ENCODE data around the gene STAB1. TPM values are rescaled to one million over a fixed set of nuclear protein-coding genes. Genes with fewer than 3 reads are reported as not detected.

The STAB1 gene
- total and polyA plus RNA-seq, 10 of the 15 experiments (the other 5 are each of a cell fraction or from before 2014, with no cell fraction given), result 0.46 TPM; not detected in 9

DNA sequence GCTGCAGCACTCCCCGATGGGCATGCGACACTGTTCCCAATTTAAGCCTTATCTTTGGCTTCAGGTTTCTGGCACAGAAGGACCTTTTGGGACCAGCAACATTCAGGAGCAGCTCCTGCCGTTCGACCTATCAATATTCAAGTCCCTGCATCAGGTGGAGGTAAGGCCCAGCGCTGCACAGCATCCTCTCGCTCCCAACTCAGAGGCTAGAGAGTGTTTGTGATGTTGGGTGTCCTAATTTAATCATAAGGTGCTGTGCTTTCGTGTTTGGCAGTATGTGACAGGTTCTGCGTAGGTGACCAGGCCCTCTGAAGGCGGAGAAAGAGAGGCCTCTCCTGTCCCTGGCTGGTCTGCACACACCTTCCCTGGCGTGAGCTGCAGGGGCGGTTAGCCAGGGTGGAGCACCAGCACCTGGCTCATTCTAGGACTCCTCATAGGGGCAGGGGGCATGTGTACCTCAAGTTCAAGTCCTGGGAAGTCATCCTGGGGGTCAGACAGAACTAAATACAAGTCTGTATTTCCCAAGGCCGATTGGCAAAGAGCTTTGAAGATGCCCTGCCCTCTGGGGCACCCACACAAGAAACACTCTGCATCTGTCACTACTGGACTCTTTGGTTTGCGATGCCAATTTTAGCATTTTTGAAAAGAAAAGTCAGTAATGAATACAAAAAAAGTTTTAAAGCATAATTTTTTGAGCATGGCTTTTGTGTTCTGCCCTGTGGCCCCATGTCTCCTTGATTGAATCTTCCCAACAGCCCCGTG, 22.7 kb upstream of the STAB1 start:
- ATAC-seq (no peak), DNase-seq (ENCODE audit: low read depth, low spot score) (no peak), FAIRE-seq (no peak)
- intact Hi-C loops (cut with micrococcal nuclease; ENCODE audit: unreplicated experiment) (no loop called here), in situ Hi-C loops (cut with MboI) (no loop called here)
- no peak overlapping the region for H2AFZ ChIP-seq (ENCODE audit: control insufficient read depth, low read depth, low read length)
- BruUV-seq (replicated peaks), result no TSS peak
- H3K36me3 ChIP-seq (ENCODE audit: control insufficient read depth in 2 of 2, insufficient read depth in 2 of 2, low read length in 1 of 2), result peaks cover 16 to 27% of the 10 kb centered on the region in 2 experiments
- CTCF ChIA-PET, result interaction anchor here (0.9 kb wide), 3 partner anchors 14 to 456 kb away, joined by 3 to 4 read pairs (median 3); no protein-coding TSS in a partner anchor
- no peak overlapping the region for H3K27ac ChIP-seq (ENCODE audit: control insufficient read depth, insufficient read depth)
- H3K79me2 ChIP-seq (ENCODE audit: control insufficient read depth, insufficient read depth, low read length), result no peaks in the 10 kb centered on the region
- no peak for TF ChIP-seq RCOR1 (conservative IDR thresholded peaks at IDR 0.05; ENCODE audit: low read depth, low read length)
- TF ChIP-seq MEF2A (IDR thresholded peaks at IDR 0.05; ENCODE audit: insufficient read depth, low read depth, low read length), result no peak
- no peak for TF ChIP-seq NRF1 (conservative IDR thresholded peaks at IDR 0.05; ENCODE audit: low read depth, low read length)
- no peak for TF ChIP-seq GATAD2B (conservative IDR thresholded peaks at IDR 0.05; ENCODE audit: low read depth)
- TF ChIP-seq BMI1 (IDR thresholded peaks at IDR 0.05; ENCODE audit: borderline replicate concordance), result no peak
- TF ChIP-seq CHD4 (IDR thresholded peaks at IDR 0.05), result no peak
- no peak for TF ChIP-seq TCF3 (IDR thresholded peaks at IDR 0.05; ENCODE audit: borderline replicate concordance, insufficient read depth, low read depth, low read length)
- TF ChIP-seq, protein P1, sequence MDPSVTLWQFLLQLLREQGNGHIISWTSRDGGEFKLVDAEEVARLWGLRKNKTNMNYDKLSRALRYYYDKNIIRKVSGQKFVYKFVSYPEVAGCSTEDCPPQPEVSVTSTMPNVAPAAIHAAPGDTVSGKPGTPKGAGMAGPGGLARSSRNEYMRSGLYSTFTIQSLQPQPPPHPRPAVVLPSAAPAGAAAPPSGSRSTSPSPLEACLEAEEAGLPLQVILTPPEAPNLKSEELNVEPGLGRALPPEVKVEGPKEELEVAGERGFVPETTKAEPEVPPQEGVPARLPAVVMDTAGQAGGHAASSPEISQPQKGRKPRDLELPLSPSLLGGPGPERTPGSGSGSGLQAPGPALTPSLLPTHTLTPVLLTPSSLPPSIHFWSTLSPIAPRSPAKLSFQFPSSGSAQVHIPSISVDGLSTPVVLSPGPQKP (IDR thresholded peaks at IDR 0.05; ENCODE audit: low read depth, low read length), result no peak
- no peak for TF ChIP-seq WRNIP1 (IDR thresholded peaks at IDR 0.05; ENCODE audit: borderline replicate concordance, low read depth, low read length)
- no peak for TF ChIP-seq JUNB (IDR thresholded peaks at IDR 0.05)
- TF ChIP-seq SRF (IDR thresholded peaks at IDR 0.05; ENCODE audit: low read depth in 2 of 2, low read length in 2 of 2), result no peak
- no peaks in the 10 kb centered on the region for H3K4me1 ChIP-seq (ENCODE audit: control insufficient read depth, insufficient read depth, low read length)
- SMC1A ChIA-PET (ENCODE audit: uncharacterized antibody, unreplicated experiment), result no interaction called here
- no peak overlapping the region for H3K4me2 ChIP-seq (ENCODE audit: control insufficient read depth, insufficient read depth)
- no peaks in the 10 kb centered on the region for H3K27me3 ChIP-seq (replicated peaks in 1 of 2; ENCODE audit: control insufficient read depth in 2 of 2, insufficient read depth in 2 of 2, low read length in 1 of 2)
- H3K4me3 ChIP-seq, result no peak overlapping the region
- no peaks in the 10 kb centered on the region for H4K20me1 ChIP-seq (ENCODE audit: control insufficient read depth, insufficient read depth)
- whole genome bisulfite sequencing (ENCODE audit: insufficient coverage, insufficient replicate concordance, low lambda C conversion rate, missing lambda C conversion rate), result 75% methylated on average over 14 of the region's 14 CpGs
- H3K9me3 ChIP-seq (replicated peaks; ENCODE audit: control insufficient read depth, insufficient read depth, low read length), result no peaks in the 10 kb centered on the region
- H3K9ac ChIP-seq (ENCODE audit: control insufficient read depth, insufficient read depth, low read length), result no peak overlapping the region
- POLR2A ChIA-PET, result no interaction called here
- RAD21 ChIA-PET (ENCODE audit: unreplicated experiment), result interaction anchor here (1.0 to 1.4 kb wide), 2 partner anchors 64 to 210 kb away, joined by 3 read pairs; partner anchors contain the start of gene UQCC5

Data from GM12878 (cell line).